GM19239 (cell line): ENCODE data around the gene UCKL1.
"Not testable (repeated sequence)": the region's sequence is repeated elsewhere in the genome, so short reads cannot be mapped to it uniquely, and the experiment has no call there.

Experiments used
- DNase-seq: peaks from one replicate; pipeline ENCODE4 v3.0.0; 2011; ENCODE audit warnings: low spot score; ENCODE audit not compliant: insufficient read length
- FAIRE-seq: peaks from 2 replicates; lab custom pipeline; 2011; peaks lifted over from hg19 to GRCh38; lab: Jason Lieb, UNC

Gene UCKL1

DNA sequence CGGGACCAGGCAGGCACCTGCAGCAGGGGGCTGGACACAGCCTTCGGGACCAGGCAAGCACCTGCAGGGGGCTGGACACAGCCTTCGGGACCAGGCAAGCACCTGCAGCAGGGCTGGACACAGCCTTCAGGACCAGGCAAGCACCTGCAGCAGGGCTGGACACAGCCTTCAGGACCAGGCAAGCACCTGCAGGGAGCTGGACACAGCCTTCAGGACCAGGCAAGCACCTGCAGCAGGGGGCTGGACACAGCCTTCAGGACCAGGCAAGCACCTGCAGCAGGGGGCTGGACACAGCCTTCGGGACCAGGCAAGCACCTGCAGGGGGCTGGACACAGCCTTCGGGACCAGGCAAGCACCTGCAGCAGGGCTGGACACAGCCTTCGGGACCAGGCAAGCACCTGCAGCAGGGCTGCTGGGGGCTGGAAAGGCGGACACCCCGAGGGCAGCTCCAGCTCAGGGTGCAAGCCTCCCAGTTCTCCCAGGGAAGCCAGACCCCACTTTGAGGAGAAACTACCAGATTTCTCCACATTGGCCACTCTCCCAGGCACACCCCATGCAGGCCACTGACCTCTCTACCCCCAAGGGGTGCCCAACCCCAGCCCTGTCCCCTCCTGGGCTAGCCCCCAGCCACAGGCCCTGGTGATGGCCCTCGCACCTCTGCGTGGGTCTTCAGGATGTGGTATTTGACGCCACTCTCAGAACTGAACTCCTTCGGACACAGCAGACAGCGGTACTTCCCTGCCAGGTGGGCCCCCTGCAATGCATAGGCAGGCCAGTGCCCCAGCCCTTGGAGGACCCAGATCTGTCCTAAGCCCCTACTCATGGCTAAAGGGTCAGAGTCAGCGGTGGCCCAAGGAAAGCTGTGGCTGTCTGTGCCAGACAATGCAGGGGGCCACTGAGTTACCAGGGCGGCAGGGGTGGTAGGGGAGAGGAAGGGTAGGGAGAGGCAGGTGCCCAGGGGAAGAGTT, 4.7 kb upstream of the UCKL1 start:
- not testable (repeated sequence) for FAIRE-seq

DNA sequence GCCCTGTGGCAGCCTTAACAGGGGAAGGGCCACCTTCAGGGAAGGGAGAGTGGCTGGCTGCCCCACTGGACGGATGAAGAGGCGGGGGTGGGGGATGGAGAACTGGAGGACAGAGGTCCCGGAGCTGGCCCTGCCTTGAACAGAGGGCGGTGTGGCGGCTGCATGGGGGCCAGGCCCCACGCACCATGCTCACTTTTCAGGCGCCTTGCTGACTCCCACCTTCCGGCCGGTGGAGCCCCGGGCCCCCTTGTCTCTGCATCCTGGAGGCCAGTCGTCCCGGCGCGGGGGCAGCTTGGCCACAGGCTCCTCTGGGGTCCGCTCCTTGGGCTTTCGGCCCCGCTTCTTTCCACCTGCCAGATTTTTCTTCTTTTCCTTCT, 3.5 kb upstream of the UCKL1 start:
- no peak for DNase-seq
- FAIRE-seq, result no peak

More for the DNA sequence above, 4.7 kb upstream of the UCKL1 start:
- not testable (repeated sequence) for DNase-seq

DNA sequence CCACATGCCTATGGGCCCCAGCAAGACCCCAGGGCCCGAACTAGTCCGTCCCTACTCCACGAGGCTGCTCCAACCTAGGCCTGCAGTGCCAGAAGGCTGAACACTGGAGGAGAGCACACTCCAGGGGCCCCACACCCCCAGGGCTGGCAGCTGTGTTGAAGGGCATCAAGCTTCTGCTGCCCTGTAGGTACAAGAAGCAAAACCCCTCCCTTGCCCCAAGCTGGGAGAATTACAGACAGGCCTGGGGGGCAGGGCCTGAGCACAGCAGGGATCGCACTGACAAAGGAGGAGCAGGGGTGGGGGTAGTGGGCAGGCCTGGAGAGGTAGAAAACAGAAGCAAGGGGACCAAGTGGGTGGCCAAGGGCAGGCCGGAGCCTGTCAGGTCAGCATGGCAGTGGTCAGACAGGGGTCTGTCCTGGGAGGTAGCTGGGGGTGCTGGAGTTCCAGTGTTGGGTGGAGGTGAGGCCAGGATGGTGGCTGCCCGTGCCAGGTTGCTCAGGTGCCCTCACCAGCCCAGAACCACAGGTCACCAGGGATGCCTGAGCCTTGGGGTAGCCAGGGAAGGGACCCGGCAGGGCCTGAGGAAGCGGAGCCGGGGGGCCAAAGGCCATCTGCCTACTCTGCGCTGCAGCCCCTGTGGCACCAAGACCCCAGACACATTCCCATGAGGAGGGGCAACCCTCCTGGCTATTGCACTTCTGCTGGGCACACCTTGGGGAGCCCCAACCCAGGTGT, 2.9 kb upstream of the UCKL1 start:
- DNase-seq (no peak), FAIRE-seq (no peak)

DNA sequence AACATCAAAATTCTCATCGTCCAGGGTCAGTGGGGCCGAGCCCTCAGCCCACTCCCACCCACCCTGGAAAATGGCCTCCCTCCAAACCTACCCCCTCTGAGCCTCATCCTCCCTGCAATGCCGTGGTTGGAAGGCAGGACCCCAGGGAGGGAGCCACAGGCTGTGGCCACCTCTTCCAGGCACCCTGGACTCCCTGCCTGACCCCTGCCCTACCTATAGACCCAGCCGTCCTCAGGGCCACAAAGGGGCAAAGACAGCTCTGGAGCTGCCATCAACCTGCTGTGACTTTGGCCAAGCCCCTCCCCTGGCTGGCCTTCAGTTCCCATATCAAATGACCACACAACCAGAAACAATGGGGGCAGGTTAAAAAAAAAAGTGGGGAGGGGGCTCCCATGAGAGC, 2.3 kb upstream of the UCKL1 start:
- FAIRE-seq (no peak), DNase-seq (no peak)

DNA sequence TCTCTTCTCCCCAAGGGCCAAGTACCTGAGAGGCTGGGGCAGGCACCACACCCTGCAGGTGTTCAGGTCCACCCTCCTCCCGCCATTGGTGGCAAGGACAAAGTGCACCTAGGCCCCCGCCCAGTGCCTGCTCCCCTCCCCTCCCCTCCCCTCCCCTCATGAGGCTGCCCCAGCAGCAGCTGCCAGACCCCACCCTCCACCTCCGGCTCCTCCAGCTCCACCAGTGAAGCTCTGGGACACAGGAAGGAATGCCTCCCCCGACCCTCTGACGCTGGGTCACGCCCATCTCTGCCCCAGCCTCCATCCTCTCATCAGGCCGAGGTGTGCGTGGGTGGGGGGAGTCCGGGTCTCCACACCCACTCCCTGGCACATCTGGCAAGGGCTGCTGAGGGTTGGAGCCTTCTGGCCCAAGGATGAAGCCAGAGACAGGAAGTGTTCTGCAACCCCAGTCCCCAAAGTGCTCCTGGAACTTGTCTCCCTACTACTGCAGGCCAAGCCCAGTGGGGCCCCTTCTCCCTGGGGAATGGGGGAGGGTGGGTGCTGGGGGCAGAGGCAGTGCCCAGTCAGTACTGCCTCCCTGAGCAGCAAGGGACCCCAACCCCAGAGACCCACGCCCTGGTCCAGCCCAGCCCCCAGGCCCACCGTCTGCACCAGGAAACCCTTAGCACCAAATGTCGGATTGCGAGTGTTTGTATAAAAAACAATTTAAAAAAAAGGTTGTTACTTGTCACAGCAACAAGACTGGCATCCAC, 1.6 kb upstream of the UCKL1 start:
- FAIRE-seq, result no peak

DNA sequence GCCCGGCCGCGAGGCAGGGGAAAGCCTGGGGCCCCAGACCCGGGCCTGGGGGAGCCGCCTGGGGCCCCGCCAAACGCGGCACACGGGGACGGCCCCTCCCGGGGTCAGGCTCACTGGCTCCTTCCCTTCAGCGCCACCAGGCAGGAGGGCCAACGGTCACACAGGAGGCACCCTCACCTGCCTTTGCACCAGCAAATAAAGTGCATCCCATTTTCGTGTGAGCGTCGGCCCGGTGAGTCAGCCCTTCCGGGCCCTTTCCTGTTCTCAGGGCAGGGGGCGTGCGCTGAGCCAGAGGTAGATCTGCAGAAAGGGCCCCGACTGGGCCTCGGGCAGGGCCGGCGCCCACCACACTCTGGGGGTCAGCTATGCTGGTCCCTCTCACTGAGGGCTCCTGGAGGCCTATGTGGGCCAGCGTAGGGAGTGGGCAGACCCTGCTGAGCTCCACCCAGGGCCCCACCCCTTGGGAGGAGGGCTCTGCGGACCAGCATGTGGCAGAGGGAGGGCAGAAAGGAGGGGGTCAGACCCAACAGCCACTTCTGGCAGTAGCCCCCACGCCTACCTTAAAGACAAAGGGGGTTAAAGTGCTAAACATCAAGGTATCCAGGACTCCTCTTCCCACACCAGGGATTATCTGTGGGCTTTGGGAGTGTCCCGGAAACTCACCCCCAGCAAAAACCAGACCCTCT, 931 bp upstream of the UCKL1 start:
- DNase-seq (no peak), FAIRE-seq (no peak)

More for the DNA sequence above, 1.6 kb upstream of the UCKL1 start:
- DNase-seq, result no peak

DNA sequence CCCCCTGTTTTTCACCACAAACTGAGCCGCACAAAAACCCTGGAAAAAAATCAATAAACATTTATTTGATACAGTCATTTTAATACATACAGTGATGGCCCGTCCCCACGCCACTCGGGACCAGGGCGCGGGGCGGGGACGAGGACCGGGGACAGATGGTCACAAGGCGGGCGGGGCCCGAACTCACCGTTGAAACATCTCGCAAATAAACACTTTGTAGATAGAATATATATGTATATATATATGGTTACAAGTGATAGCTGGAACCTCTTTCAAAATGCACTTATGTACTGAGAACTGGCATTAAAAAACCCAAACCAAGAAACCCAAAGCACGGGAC, 418 bp upstream of the UCKL1 start:
- no peak for FAIRE-seq
- DNase-seq, result no peak

DNA sequence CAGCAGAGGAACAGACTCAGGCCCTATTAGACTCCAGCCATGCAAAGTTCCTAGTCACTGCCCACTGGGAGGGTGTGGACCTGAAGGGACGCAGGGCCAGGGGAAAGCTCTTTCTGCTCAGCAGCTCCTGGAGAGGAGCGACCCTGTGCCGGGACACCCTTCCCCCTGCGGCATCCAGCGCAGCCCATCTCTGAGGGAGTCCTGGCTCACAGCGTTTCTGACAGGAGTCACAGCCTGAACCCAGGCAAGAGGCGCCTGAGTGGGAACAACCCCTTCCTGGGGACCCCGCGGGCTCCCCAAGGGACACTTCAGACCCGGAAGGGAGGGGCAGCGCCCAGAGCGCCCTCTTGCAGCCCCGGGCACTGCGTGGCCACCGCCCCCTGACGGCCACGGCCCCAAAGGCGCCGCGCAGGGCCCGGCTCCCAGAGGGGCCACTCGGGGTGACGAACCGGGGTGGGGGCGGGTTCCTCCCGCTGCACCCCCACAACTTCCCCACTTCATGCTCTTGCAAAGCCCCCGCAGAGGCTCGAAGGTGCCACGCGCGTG, 862 bp downstream of the UCKL1 start:
- DNase-seq (no peak), FAIRE-seq (no peak)

DNA sequence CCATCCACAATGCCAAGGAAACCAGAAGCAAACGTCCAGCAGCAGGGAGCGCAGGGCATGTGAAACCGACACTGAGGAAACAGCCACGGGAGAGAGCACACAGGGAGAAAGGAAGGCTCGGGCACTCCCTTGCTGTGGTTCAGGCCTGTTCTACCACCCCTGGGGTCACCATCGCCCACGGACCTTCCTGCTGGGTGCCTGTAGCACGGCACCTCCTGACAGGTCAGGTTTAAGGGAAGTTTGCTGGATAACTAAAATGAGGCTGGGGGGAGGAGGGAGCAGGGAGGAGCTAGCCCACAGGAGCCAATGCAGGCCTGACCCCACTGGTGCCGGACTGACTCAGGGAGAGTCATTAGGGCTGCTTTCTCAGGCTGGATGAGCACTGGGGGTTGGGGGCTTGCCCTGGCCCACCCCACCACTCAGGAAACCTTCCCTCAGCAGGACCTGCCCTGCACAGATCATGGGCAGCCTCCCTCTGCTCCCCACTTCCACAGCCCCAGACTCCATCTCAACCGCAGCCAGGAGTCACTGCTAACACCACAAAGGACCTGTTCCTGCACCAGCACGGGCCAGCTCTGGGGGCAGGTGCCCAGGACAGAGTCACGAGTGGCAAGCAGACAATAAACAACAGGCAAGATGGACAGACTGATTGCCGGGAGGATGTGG, 2.3 kb downstream of the UCKL1 start:
- DNase-seq (no peak), FAIRE-seq (no peak)

DNA sequence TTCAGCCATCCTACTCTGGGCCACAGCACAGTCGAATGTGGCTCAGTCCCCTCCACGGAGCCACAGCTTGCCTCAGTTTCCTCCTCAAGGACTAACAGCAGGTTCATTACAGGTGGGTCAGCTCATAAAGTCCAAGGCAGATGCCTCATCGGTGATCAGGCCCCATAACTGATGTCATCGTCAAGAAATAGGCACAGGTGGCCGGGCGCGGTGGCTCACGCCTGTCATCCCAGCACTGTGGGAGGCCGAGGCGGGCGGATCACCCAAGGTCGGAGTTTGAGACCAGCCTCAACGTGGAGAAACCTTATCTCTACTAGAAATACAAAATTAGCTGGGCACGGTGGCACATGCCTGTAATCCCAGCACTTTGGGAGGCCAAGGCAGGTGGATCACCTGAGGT, 3.4 kb downstream of the UCKL1 start:
- DNase-seq (no peak), FAIRE-seq (no peak)

DNA sequence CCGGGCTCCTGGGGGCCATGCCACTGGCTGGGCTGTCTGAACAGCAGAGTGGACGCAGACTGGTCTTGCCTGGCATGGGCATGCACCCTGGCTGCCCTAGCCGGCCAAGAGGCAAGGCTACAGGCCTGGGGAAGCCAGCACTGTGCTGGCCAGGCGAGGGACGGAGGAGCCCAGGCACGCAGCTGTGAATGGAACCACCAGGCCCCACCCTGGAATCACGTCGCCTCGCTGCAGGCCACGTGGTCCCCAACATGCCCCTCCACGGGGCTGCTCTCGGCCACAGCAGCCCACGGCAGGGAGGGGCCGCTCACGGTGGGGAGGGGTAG, 4.0 kb downstream of the UCKL1 start:
- FAIRE-seq, result no peak
- DNase-seq, result no peak

DNA sequence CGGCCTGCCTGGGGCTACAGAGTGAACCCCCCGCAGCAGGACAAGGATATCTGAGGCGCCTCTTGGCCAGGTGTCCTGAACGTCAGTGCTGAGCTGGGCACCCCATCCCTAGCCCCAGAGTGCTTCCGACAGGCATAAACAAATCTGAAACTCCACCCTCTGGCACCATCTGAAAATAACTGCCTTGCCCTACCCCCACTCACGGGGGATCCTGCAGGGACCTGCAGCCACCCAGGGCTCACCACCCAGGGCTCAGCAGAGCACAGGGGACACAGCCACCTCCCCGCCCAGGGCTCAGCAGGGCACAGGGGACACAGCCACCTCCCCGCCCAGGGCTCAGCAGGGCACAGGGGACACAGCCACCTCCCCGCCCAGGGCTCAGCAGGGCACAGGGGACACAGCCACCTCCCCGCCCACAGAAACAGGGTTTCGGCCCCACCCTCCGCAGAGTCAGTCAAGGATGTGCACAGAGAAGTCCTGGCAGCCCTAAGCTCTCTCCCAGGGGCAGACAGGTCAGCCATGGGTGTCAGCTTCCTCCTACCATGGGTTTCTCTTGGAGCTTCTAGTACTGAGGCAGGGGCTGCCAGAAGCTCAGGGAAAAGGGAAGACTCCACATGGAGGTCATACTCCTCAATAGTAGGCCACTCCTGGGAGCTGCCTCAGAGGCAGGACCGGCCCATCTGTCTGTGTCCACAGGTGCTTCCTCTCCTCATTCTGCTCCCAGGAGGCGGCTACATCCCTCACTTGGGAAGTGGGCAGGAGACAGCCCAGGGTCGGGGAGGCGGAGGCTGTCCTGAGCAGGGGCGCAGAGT, 4.6 kb downstream of the UCKL1 start:
- no peak for DNase-seq
- no peak for FAIRE-seq

DNA sequence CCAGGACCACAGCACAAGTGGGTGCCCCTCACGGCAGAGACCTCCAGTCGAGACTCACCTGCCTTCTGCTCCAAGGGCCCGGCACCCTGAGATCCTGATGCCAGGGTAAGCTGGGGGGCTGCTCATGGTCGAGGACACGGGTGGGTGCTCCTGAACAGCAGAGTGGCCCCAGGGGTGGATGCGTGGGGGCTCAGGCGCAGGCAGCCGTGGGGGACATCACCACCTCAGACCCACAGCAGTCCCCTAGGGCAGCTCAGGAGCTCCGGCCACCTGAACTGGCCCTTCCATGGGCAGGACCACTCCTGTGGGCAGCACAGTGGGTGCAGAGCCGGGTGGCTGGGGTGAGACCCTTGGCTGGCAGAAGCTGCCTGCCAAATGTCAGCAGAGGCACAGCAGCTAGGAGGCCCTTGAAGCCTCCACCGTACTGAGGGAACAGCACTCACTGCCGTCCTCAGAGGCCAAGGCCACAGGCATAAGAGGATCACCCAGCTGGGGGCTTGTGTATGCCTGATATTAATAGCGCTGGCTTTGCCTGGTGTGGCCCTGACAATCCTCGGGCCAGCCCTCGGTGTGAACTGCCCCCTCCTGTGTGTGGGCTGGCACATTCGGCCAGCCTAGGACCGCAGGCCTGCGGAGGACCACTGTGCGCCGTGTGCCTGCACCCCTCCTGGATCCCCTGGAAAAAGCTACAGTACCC, 5.4 kb downstream of the UCKL1 start:
- FAIRE-seq (no peak), DNase-seq (no peak)

DNA sequence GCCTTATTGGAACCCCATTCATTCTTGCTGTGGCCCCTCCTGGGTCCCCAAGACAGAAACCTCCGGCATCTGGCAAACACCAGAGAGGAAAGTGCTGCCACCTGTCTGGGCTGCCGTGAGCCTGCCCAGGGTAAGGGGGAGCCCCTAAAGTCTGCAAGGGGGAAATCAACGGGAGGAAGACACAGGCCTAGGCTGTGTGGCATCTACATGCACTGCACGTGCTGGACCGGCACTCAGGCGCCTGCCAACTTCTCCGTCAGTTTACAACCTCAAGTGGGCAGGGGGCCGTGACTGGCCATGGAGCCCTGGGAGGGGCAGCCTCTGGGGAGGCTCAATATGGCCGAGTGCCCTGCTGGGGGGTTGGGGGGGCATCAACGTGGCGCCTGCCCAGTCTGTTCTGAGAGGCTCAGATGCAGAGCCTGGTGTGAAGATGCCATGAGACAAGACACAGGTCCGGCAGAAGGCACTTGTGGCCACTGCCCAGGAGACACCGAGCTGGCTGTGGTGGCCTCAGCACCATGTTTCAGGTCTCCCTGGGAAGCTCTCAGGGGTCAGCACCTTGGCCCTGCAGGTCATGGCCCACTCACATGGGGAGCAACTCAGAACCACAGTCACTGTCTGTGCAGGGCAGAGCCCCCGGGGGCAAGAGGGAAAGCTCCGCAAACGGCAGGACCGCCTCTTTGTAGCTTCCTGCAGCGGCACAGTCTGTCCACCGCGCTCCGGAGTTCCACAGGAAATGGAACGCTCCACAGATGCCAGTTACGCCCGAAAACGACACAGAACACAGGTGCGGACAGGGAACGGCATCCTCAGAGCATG, 8.4 kb downstream of the UCKL1 start:
- FAIRE-seq (no peak), DNase-seq (no peak)

DNA sequence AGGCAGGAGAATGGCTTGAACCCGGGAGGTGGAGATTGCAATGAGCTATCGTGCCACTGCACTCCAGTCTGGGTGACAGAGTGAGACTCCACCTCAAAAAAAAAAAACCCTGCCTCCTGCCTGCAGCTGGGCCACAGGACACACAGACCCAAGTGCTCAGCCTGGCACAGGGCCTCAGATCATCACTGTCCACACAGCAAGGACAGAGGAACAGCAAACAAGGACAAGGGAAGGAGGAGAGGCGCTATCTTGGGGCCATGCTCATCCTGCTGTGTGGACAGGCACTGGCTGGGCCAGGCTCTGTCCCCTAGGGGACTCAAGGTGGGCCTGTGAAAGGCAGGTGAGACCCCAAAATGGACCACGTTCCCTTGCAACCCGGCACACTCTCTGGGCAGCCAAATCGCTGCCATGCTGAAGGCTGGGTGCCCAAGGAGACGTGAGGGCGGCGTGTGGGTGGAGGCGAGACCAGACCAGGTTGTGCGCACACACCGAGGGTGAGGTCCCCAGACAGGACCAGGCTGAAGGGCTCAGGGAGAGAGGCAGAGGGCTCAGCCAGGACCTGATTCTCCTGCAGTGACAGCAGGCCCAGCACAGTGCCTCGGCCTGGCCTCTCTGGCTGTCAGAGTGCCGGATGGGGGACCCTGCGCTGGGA, 9.1 kb downstream of the UCKL1 start:
- no peak for DNase-seq
- no peak for FAIRE-seq

DNA sequence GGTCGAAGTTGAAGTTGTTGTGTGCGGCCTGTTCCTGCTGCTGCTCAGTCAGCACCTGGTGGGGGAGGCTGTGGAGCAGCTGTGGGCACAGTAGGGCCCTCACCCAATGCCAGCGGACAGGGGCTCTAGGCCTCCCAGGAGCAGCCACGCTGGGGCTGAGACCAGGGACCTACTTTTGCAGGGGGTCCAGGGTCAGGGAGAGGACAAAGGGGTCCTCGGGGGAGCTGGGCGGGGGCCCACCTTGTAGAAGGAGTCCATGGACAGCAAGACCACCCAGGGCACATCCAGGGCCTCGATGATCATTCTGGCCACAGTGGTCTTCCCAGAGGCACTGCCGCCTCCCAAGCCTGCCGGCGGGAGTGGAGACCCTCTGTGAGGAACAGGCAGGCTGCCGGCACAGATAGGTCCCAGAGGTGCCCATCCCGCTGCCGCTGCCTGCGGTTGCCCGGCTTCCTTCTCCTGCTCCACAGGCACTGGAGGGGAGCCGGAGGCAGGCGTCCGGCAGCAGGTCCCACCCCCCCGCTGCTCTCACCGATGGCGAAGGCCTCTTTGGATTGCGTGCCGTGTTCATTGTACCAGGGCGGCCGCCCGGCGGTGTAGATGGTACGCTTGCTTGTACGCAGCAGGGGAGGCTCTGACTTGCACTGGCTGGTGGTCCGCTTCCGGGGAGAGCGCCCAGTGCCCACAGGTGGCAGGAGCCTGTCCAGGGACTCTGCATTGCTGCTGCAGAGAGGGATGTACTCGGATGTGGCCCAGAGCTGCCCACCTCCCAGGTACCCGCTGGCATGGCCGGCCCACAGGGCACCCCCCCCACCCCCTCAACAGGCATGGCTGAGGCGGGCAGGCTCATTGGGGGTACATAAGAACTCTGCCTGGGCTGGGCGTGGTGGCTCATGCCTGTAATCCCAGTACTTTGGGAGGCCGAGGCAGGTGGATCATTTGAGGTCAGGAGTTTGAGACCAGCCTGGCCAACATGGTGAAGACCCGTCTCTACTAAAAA, 10.0 kb downstream of the UCKL1 start:
- FAIRE-seq (no peak), DNase-seq (no peak)
